22Rv1 (cell line): ENCODE results near the gene PASK.
A peak's percentile ranks its signal among the peaks of the same experiment; 100 is the strongest.

ENCODE experiments used
- H3K27ac ChIP-seq: fragments of 450-650 bp; 2 replicates; pipeline ENCODE4 v1.5.1; 2017
- ZFX ChIP-seq: fragments of 450-650 bp; IDR thresholded peaks from 2 replicates; pipeline ENCODE4 v1.6.1; 2017; ENCODE audit warnings: antibody characterized with exemption, borderline replicate concordance
- TF ChIP-seq, protein P1 (sequence below): fragments of 450-650 bp; IDR thresholded peaks from 2 replicates; pipeline ENCODE4 v1.5.1; 2017; ENCODE audit warnings: mild to moderate bottlenecking

PASK gene

DNA sequence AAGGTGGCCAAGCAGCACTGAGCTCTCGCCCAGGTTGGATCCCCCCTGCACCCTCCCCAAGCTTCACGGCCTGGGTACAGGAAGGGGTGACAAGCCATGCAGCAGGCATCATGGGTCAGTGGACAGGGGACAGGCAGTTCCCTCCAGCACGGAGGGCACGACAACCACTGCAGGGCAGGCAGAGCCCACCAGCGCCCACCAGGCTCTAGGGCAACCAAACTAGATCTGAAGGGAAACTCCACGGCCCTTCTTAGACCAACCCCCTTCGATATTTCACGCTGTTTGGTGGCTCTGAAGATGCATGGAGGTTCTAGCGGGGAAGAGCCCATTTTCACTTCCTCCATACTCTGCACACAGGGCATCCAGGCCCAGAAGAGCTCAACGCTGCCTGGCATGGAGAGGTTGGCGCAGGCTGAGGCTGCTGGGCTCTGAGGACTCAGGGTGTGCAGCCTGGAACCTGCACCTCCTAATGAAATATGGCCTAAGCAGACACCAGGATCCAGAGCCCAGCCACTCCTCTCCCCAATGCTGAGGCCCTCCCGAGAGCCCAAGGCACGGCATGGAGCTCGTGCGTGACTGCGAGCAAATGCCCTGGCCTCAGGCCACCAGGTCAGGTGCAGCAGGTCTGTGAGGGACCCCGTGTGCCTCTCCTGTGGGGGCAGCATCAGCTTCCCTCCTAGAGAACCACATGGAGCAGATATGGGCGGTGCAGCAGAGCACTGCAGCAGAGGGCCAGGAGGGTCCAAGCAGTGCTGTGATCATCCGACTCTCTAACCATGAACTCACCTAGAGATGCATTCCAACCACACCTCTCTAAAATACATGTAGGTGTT, 38.4 kb downstream of the PASK start:
- peak overlapping the region; percentile 48 for H3K27ac ChIP-seq
- TF ChIP-seq ZFX: no peak
- TF ChIP-seq, protein P1, sequence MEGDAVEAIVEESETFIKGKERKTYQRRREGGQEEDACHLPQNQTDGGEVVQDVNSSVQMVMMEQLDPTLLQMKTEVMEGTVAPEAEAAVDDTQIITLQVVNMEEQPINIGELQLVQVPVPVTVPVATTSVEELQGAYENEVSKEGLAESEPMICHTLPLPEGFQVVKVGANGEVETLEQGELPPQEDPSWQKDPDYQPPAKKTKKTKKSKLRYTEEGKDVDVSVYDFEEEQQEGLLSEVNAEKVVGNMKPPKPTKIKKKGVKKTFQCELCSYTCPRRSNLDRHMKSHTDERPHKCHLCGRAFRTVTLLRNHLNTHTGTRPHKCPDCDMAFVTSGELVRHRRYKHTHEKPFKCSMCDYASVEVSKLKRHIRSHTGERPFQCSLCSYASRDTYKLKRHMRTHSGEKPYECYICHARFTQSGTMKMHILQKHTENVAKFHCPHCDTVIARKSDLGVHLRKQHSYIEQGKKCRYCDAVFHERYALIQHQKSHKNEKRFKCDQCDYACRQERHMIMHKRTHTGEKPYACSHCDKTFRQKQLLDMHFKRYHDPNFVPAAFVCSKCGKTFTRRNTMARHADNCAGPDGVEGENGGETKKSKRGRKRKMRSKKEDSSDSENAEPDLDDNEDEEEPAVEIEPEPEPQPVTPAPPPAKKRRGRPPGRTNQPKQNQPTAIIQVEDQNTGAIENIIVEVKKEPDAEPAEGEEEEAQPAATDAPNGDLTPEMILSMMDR: no peak

DNA sequence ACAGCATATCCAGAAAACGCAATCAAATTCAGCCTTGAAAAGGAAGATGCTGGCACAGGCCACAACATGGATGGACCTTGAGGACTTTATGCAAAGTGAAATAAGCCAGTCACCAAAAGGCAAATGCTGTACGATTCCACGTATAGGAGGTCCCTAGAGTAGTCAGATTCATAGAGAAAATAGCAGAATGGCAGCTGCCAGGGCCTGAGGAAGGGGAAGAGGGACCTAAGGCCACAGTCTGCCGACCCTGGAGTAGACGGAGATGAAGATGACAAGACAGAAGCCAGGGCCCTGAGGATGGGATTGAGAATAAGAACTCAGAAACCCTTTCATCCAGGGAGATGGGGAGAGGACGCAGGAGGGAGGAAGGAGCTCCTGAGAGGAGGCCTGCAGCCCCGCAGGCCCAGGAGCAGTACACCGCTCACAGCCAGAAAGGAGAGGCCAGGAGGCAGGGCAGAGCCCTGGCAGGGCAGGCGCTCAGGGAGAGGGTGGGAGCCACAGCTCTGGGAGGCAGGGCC, 39.1 kb downstream of the PASK start:
- H3K27ac ChIP-seq: peak overlapping the region; percentile 48
- no peak for TF ChIP-seq ZFX
- TF ChIP-seq, protein P1: no peak

DNA sequence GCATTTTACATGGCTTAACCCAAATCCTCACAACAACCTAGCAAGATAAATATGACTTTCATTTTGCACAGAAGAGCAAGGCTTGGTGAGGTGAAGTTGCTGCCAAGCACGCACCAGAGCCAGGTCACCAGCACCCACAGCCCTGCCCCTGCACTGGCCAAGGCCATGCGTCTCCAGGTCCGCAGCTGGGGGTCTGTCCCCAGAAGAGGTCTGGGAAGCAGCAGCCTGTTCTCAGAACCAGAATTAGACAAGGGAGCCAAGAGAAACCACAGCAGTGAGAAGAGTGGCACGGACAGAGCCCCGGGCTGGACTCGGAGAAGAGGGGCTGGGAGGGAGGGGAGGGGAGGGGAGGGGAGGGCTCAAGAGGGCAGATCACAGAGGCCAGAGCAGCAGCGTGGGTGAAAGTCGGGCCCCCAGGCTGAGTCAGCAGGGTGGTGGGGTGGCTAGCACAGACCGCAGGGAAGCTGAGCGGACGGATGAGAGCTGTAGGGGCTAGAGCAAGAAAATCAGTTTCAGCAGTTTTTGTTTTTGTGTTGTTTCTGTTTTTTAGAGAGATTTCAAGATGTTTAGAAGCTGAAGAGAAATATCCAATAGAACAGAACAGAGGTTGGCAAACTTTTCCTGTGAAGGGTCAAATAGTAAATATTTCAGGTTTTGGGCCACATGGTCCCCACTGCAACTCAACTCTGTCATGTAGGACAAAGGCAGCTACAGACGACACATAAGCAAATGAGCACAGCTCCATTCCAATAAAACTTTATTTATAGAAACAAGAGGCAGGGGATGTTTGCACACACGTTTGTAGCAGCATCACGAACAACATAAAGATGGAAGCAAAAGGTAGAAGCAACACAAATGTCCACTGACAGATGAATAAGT, 39.8 kb downstream of the PASK start:
- peak overlapping the region; percentile 48 for H3K27ac ChIP-seq
- TF ChIP-seq ZFX: no peak
- TF ChIP-seq, protein P1: no peak

DNA sequence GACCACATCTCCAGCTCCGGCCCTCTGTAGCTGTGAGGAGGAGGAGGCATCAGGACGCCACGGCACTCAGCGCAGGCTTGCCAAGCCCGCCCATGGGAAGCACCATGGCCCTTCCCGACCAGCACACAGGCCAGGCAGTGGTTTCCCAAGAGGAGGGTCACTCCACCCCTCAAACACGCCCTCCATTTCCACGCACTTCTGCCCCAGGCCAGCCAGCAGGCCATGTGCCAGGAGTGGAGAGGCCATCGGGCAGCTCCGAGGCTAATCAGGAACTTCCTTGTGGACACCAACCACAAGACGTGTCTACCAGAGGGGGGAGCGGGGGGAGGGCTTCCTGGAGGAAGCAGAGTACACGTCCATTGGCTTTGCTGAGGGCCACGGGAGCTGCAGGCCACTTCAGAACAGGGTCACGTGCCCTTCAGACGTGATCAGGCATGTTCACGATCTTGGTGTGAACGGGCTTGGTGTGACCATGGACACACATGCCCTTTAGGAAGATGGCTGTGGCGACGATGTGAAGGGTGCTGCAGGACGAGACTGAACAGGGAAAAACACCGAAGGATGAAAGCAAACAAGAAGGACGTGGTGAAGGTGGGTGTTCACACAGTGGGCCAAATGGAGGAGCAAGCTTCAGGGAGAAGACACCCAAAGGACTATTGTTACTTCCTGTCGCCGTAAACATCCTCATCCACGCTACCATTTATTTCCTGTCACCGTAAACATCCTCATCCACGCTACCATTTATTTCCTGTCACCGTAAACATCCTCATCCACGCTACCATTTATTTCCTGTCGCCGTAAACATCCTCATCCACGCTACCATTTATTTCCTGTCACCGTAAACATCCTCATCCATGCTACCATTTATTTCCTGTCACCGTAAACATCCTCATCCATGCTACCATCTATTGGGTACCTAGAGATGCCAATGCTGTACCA, 40.7 kb downstream of the PASK start:
- TF ChIP-seq, protein P1: no peak
- no peak for TF ChIP-seq ZFX
- H3K27ac ChIP-seq: peak overlapping the region; percentile 100

DNA sequence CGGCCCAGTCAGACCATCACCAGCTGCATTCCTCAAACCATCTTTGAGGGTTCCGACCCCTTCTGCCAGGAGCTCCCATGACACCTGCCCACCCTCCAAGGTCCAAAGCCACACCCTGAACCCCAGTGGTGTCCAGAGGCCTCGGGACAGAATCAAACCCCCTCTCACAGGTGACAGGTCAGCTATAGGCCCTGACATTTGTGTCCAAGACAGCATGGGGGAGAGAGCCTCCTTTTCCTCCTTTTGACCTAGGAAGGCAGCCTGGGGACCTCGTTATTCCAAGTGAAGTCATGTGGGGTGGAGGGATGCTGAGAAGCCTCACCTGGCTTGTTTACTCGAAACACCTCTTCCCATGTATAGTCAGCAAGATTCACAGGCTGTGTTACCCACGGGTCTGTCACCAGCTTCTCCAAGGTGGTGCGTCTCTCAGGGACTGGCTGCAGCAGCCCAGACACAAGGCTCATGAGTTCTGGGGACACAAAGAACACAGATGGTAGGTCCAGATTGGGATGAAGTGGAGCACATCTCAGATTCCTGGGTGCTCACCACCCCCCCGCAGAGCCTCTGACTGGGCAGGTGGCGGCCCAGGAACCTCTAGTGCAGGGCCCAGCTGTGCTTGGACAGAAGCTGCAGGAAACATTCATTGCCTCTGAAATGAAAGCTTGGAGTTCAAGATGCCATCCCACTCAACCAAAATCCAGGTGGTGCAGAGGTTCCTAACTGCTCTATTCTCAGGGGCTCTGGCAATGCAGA, 42.1 kb downstream of the PASK start:
- H3K27ac ChIP-seq: peak overlapping the region; percentile 100
- no peak for TF ChIP-seq ZFX
- TF ChIP-seq, protein P1: no peak

DNA sequence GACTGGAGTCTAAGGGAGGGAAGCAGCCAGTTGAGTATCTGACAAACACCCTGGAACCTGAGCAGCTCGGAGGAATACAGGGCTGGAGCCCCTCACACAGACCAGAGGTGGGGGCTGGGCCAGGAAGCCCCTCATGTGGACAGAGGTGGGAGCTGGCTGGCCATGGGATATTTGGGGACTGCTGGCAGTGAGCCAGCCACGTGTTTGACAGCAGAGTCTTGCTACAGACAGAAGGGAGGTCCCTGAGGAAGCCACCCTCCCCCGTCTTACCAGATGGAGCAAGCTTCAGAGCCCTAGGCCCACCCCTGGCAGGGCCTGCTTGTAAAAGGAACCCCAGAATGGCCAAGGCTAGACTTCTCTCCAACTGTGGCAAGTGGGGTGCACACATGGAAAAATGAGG, 43.6 kb downstream of the PASK start:
- peak overlapping the region; percentile 100 for H3K27ac ChIP-seq
- no peak for TF ChIP-seq ZFX
- TF ChIP-seq, protein P1: no peak

DNA sequence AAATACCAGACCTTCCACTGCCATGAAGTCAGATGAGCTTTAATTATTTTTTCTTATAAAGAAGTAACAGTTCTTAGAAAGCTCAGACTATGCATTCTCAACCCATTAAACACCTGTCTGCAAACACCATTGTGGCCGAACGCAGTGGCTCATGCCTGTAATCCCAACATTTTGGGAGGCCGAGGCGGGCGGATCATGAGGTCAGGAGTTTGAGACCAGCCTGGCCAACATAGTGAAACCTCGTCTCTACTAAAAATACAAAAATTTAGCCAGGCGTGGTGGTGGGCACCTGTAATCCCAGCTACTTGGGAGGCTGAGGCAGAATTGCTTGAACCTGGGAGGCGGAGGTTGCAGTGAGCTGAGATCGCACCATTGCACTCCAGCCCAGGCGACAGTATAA, 44.7 kb downstream of the PASK start:
- H3K27ac ChIP-seq: peak overlapping the region; percentile 100
